SK-N-SH (cell line): ENCODE data around the gene SPEG. TPM values are rescaled to one million over a fixed set of nuclear protein-coding genes. Genes with fewer than 3 reads are reported as not detected.
A peak's percentile ranks its signal among the peaks of the same experiment; 100 is the strongest.

Source experiments
- CTCF ChIA-PET: fragments of 300-600, 350-600 bp; formaldehyde crosslinking; extraction: SDS; loops from one replicate; lab custom pipeline; 2021; lab: Yijun Ruan, JAX
- POLR2A ChIA-PET: fragments of 350-600 bp; sonication (Branson Sonifier 250); formaldehyde crosslinking; extraction: SDS; loops from one replicate; lab custom pipeline; 2020; ENCODE audit warnings: antibody characterized with exemption, inconsistent platforms; lab: Yijun Ruan, JAX
- DNase-seq: peaks from one replicate; pipeline ENCODE4 v3.0.0; 2012
- H2AFZ ChIP-seq: fragments of 200-600 bp; sonication (generic); 2 replicates; pipeline ENCODE4 v1.8.1; 2016; ENCODE audit warnings: antibody characterized with exemption, mild to moderate bottlenecking, low read depth
- H3F3A ChIP-seq: fragments of 200-600 bp; sonication (generic); replicated peaks from 2 replicates; pipeline ENCODE3; 2016; ENCODE audit warnings: antibody characterized with exemption, mild to moderate bottlenecking; ENCODE audit not compliant: insufficient read depth
- H3K27ac ChIP-seq, 2 experiments: fragments of 200-500 bp in 1 of 2; fragments of 200-600 bp in 1 of 2; sonication (Bioruptor generic) in 1 of 2; sonication (generic), shearing (Covaris generic) in 1 of 2; 2 replicates each; pipeline versions ENCODE4 v1.5.1 to v1.6.1; 2014 to 2016; ENCODE audit warnings: low read depth in 2 of 2, inconsistent platforms in 1 of 2, low read length in 1 of 2, mild to moderate bottlenecking in 1 of 2, mixed read lengths in 1 of 2
- H3K27me3 ChIP-seq: fragments of 200-600 bp; sonication (generic), shearing (Covaris generic); 2 replicates; pipeline ENCODE4 v1.6.1; 2016; ENCODE audit warnings: mixed run types; ENCODE audit not compliant: insufficient read depth
- H3K36me3 ChIP-seq, 2 experiments: fragments of 200-500 bp in 1 of 2; fragments of 200-600 bp in 1 of 2; sonication (Bioruptor generic) in 1 of 2; sonication (generic) in 1 of 2; replicated peaks in 1 of 2; 2 replicates each; pipeline versions ENCODE3 to v1.5.1; 2014 to 2016; ENCODE audit warnings: low read length in 1 of 2, mild to moderate bottlenecking in 1 of 2; ENCODE audit not compliant: insufficient read depth in 2 of 2, control insufficient read depth in 1 of 2
- H3K4me1 ChIP-seq, 2 experiments: fragments of 200-500 bp in 1 of 2; fragments of 200-600 bp in 1 of 2; sonication (Bioruptor generic) in 1 of 2; sonication (generic), shearing (Covaris generic) in 1 of 2; 2 replicates each; pipeline versions ENCODE4 v1.5.1 to v1.6.1; 2014 to 2016; ENCODE audit warnings: low read depth in 1 of 2, low read length in 1 of 2, mixed run types in 1 of 2; ENCODE audit not compliant: insufficient read depth in 2 of 2, control insufficient read depth in 1 of 2
- H3K4me2 ChIP-seq: fragments of 200-600 bp; sonication (generic), shearing (Covaris generic); 2 replicates; pipeline ENCODE4 v1.6.1; 2017; ENCODE audit warnings: mixed run types
- H3K4me3 ChIP-seq, 2 experiments: fragments of 200-500 bp in 1 of 2; fragments of 200-600 bp in 1 of 2; sonication (Bioruptor generic) in 1 of 2; sonication (generic), shearing (Covaris generic) in 1 of 2; 2 replicates each; pipeline versions ENCODE4 v1.5.1 to v1.8.1; 2014 to 2016; ENCODE audit warnings: low read depth in 2 of 2, inconsistent platforms in 1 of 2, low read length in 1 of 2, mild to moderate bottlenecking in 1 of 2, mixed read lengths in 1 of 2, moderate library complexity in 1 of 2
- H3K79me2 ChIP-seq: fragments of 200-600 bp; sonication (generic); 2 replicates; pipeline ENCODE4 v1.8.1; 2017; ENCODE audit warnings: mild to moderate bottlenecking; ENCODE audit not compliant: insufficient read depth
- H3K9ac ChIP-seq: fragments of 200-600 bp; sonication (generic); 2 replicates; pipeline ENCODE4 v1.6.1; 2017; ENCODE audit warnings: mixed run types
- H3K9me2 ChIP-seq: fragments of 200-600 bp; sonication (generic); 2 replicates; pipeline ENCODE4 v1.6.1; 2017; ENCODE audit warnings: mixed run types
- H3K9me3 ChIP-seq: fragments of 200-600 bp; sonication (generic); 2 replicates; pipeline ENCODE4 v1.6.1; 2017; ENCODE audit warnings: mixed run types, mild to moderate bottlenecking, moderate library complexity
- H4K20me1 ChIP-seq: fragments of 200-600 bp; sonication (generic); 2 replicates; pipeline ENCODE4 v1.6.1; 2017; ENCODE audit warnings: mild to moderate bottlenecking, mixed run types; ENCODE audit not compliant: insufficient read depth
- CHD2 ChIP-seq: fragments of 150-350 bp; IDR thresholded peaks from 2 replicates; pipeline ENCODE4 v1.6.1; 2018; ENCODE audit warnings: low read length; ENCODE audit not compliant: partially characterized antibody
- CTCF ChIP-seq: fragments of 200-600 bp; sonication (generic); IDR thresholded peaks from 2 replicates; pipeline ENCODE4 v1.6.1; 2017; ENCODE audit warnings: antibody characterized with exemption, mild to moderate bottlenecking, moderate library complexity
- ELF1 ChIP-seq: IDR thresholded peaks from 2 replicates; pipeline ENCODE4 v1.4.0; 2012
- EP300 ChIP-seq, 2 experiments: IDR thresholded peaks; 2 replicates each; pipeline versions ENCODE4 v1.4.0 to v1.6.1; 2012; ENCODE audit warnings: borderline replicate concordance in 1 of 2, low read depth in 1 of 2, low read length in 1 of 2
- FOSL2 ChIP-seq: IDR thresholded peaks from 2 replicates; pipeline ENCODE4 v1.4.0; 2012; ENCODE audit warnings: low read depth, mild to moderate bottlenecking, moderate library complexity, borderline replicate concordance
- FOXJ3 ChIP-seq: sonication (generic); formaldehyde crosslinking; IDR thresholded peaks from 2 replicates; pipeline ENCODE4 v1.5.1; 2020; ENCODE audit warnings: mild to moderate bottlenecking, missing genetic modification reagents
- FOXM1 ChIP-seq: IDR thresholded peaks from 2 replicates; pipeline ENCODE4 v1.4.0; 2012; ENCODE audit warnings: low read depth, mild to moderate bottlenecking
- GATA2 ChIP-seq: sonication (generic); formaldehyde crosslinking; IDR thresholded peaks from 2 replicates; pipeline ENCODE4 v1.5.0; 2020; ENCODE audit warnings: mild to moderate bottlenecking, missing genetic modification reagents
- IRF3 ChIP-seq: fragments of 150-350 bp; IDR thresholded peaks from 2 replicates; pipeline ENCODE4 v1.6.1; 2016; ENCODE audit warnings: mild to moderate bottlenecking, low read depth, low read length
- JUND ChIP-seq: IDR thresholded peaks from 2 replicates; pipeline ENCODE4 v1.4.0; 2012
- MEF2A ChIP-seq: IDR thresholded peaks from 2 replicates; pipeline ENCODE4 v1.4.0; 2012; ENCODE audit warnings: low read depth, borderline replicate concordance
- MXI1 ChIP-seq: IDR thresholded peaks from 2 replicates; pipeline ENCODE4 v1.6.1; 2012; ENCODE audit warnings: mild to moderate bottlenecking, low read depth, low read length, improper control_type of control experiment
- PBX3 ChIP-seq: IDR thresholded peaks from 2 replicates; pipeline ENCODE4; 2012
- RFX5 ChIP-seq: IDR thresholded peaks from 2 replicates; pipeline ENCODE4 v1.6.1; 2012; ENCODE audit warnings: mild to moderate bottlenecking, improper control_type of control experiment, low read length
- SIN3A ChIP-seq: IDR thresholded peaks from 2 replicates; pipeline ENCODE4 v1.6.1; 2012; ENCODE audit warnings: low read depth, mild to moderate bottlenecking, low read length, moderate library complexity, borderline replicate concordance
- SMC3 ChIP-seq: IDR thresholded peaks from 2 replicates; pipeline ENCODE4 v1.6.1; 2012; ENCODE audit warnings: low read depth, low read length, improper control_type of control experiment
- TAF1 ChIP-seq: IDR thresholded peaks from 2 replicates; pipeline ENCODE4 v1.6.1; 2012; ENCODE audit warnings: low read depth, mild to moderate bottlenecking, low read length, moderate library complexity, borderline replicate concordance
- TCF12 ChIP-seq: IDR thresholded peaks from 2 replicates; pipeline ENCODE4 v1.4.0; 2012
- TEAD4 ChIP-seq: IDR thresholded peaks from 2 replicates; pipeline ENCODE4 v1.4.0; 2012; ENCODE audit warnings: mild to moderate bottlenecking, borderline replicate concordance; ENCODE audit not compliant: insufficient read depth
- USF2 ChIP-seq: fragments of 150-350 bp; IDR thresholded peaks from 2 replicates; pipeline ENCODE4 v1.6.1; 2017; ENCODE audit warnings: antibody characterized with exemption, low read length, low read depth, borderline replicate concordance
- YY1 ChIP-seq: IDR thresholded peaks from 2 replicates; pipeline ENCODE4 v1.4.0; 2012; ENCODE audit warnings: low read depth, mild to moderate bottlenecking
- WGBS: methylation state at CpG from one replicate; pipeline ENCODE4 v1.1.6; 2017; ENCODE audit warnings: low lambda C conversion rate; 5-methylcytosine and 5-hydroxymethylcytosine counted together
- polyA plus RNA-seq, 3 experiments: library from polyadenylated mRNA; depleted of rRNA; stranded (reverse); fragments of >200 nt; gene quantifications; 2 replicates each; pipeline ENCODE4 v1.2.3, GENCODE V29; 2012

Gene SPEG
- polyA plus RNA-seq, 1 of the 3 experiments (the other 2 are of a cell fraction): 107 TPM

- Histone ChIP-seq H3K9me2 (no peaks in the 10 kb centered on the region), H4K20me1 (no peaks in the 10 kb centered on the region), H3K4me2 (no peak overlapping the region), H3K9me3 (no peaks in the 10 kb centered on the region), H3K79me2 (no peaks in the 10 kb centered on the region), H3K9ac (no peak overlapping the region), H3K4me1 (peaks cover 12 to 17% of the 10 kb centered on the region in 2 experiments; a peak in 3 of 4 replicates), H3F3A (peaks cover 6% of the 10 kb centered on the region), H2AFZ (no peak overlapping the region), H3K4me3 (no peak overlapping the region), H3K27me3 (no peaks in the 10 kb centered on the region)
- WGBS: 94% methylated on average over 2 of the region's 2 CpGs
- CTCF ChIA-PET: interaction anchor here (0.9 to 56.4 kb wide), 7 partner anchors 9 to 173 kb away, joined by 3 to 2824 read pairs (median 16); partner anchors contain the start of genes ASIC4, CHPF, GMPPA and TMEM198
- POLR2A ChIA-PET: interaction anchor here (0.7 to 1.3 kb wide), 3 partner anchors 15 to 79 kb away, joined by 3 to 4 read pairs (median 3); no protein-coding TSS in a partner anchor
- DNase-seq: no peak
- no peak for TF ChIP-seq MXI1
- no peak for TF ChIP-seq PBX3
- TF ChIP-seq FOSL2: no peak
- TF ChIP-seq ELF1: no peak
- TF ChIP-seq SMC3: no peak
- no peak for TF ChIP-seq IRF3
- no peak for TF ChIP-seq YY1
- TF ChIP-seq TCF12: no peak
- no peak for TF ChIP-seq GATA2 (CRISPR knock-in tag)
- TF ChIP-seq USF2: no peak
- no peak for TF ChIP-seq TEAD4
- no peak for TF ChIP-seq TAF1
- TF ChIP-seq MEF2A: no peak
- no peak for TF ChIP-seq JUND
- TF ChIP-seq, all 33 proteins: peak for 0
- peaks cover 30 to 56% of the 10 kb centered on the region in 2 experiments for H3K36me3 ChIP-seq
- H3K27ac ChIP-seq: no peak overlapping the region
Measured at GRCh38 chr2:219467736-219468075, 33.1 kb downstream of the SPEG start.

GRCh38 chr2:219468410-219469185, 34.0 kb downstream of the SPEG start:
- H3K9ac ChIP-seq: no peak overlapping the region
- CTCF ChIA-PET: interaction anchor here (0.9 to 56.4 kb wide), 7 partner anchors 8 to 174 kb away, joined by 3 to 2824 read pairs (median 16); partner anchors contain the start of genes ASIC4, CHPF, GMPPA and TMEM198
- no peak for DNase-seq
- peak overlapping the region; percentile 38; the same call in 1 of the 2 replicates for H3K4me2 ChIP-seq
- H3K4me3 ChIP-seq: no peak overlapping the region
- H3K27ac ChIP-seq: peak overlapping the region in 1 of 2 experiments; percentile 41; a peak in 1 of 4 replicates
- H3K4me1 ChIP-seq: peaks cover 12 to 26% of the 10 kb centered on the region in 2 experiments; a peak in 3 of 4 replicates
- H3K79me2 ChIP-seq: no peaks in the 10 kb centered on the region
- no peak overlapping the region for H2AFZ ChIP-seq
- POLR2A ChIA-PET: interaction anchor here (1.3 kb wide), 1 partner anchor 59 kb away, joined by 3 read pairs; no protein-coding TSS in a partner anchor
- H3K36me3 ChIP-seq: peaks cover 21 to 63% of the 10 kb centered on the region in 2 experiments
- H3K27me3 ChIP-seq: no peaks in the 10 kb centered on the region
- H3F3A ChIP-seq: peaks cover 4% of the 10 kb centered on the region
- H4K20me1 ChIP-seq: no peaks in the 10 kb centered on the region
- WGBS: 96% methylated on average over 7 of the region's 23 CpGs
- H3K9me2 ChIP-seq: no peaks in the 10 kb centered on the region
- H3K9me3 ChIP-seq: no peaks in the 10 kb centered on the region
- TF ChIP-seq SIN3A (no peak), CHD2 (no peak), MXI1 (no peak), FOXJ3 (CRISPR knock-in tag) (no peak), EP300 (IDR thresholded peaks at IDR 0.05; ENCODE audit: borderline replicate concordance in 1 of 2, low read depth in 1 of 2, low read length in 1 of 2) (no peak), SMC3 (no peak), CTCF (no peak), FOXM1 (no peak), PBX3 (no peak), RFX5 (no peak), MEF2A (no peak)
